ENCODE measurements around the gene PRR30.
"Not testable (repeated sequence)": the region's sequence is repeated elsewhere in the genome, so short reads cannot be mapped to it uniquely, and the experiment has no call there.

- not testable (repeated sequence) for TF ChIP-seq CTCF, EP300, POLR2A (IDR thresholded peaks at IDR 0.05)
Observed at GRCh38 chr2:27119330-27119670, 19.9 kb downstream of the PRR30 start.
